Immature natural killer cell (primary cell): ENCODE results near the gene CTU1. TPM values are rescaled to one million over a fixed set of nuclear protein-coding genes. Genes with fewer than 3 reads are reported as not detected.

ENCODE experiments used
- DNase-seq, 3 donors: peaks; one replicate each; pipeline ENCODE4 v3.0.0; 2022; ENCODE audit warnings: mixed read lengths in 1 of 3
- H3K27ac Mint-ChIP-seq, 6 donors: one replicate each; pipeline ENCODE4 v1.8.0; 2020; ENCODE audit warnings: mixed read lengths in 6 of 6, mild to moderate bottlenecking in 5 of 6, inconsistent platforms in 4 of 6, moderate library complexity in 3 of 6
- H3K27me3 Mint-ChIP-seq, 3 donors: one replicate each; pipeline ENCODE4 v1.8.0; 2020 to 2021; ENCODE audit warnings: low read depth in 3 of 3, mild to moderate bottlenecking in 3 of 3, mixed read lengths in 3 of 3, moderate library complexity in 3 of 3, inconsistent platforms in 1 of 3
- H3K36me3 Mint-ChIP-seq, 3 donors: one replicate each; pipeline ENCODE4 v1.8.0; 2020; ENCODE audit warnings: mixed read lengths in 3 of 3, inconsistent platforms in 2 of 3, mild to moderate bottlenecking in 2 of 3
- H3K4me1 Mint-ChIP-seq, 2 donors: one replicate each; pipeline ENCODE4 v1.8.0; 2020; ENCODE audit warnings: inconsistent platforms in 2 of 2, mild to moderate bottlenecking in 2 of 2, mixed read lengths in 2 of 2, moderate library complexity in 1 of 2
- H3K4me3 Mint-ChIP-seq, 5 donors: one replicate each; pipeline ENCODE4 v1.8.0; 2020; ENCODE audit warnings: mild to moderate bottlenecking in 5 of 5, mixed read lengths in 5 of 5, inconsistent platforms in 3 of 5, moderate library complexity in 3 of 5
- H3K9me3 Mint-ChIP-seq, 6 donors: one replicate each; pipeline ENCODE4 v1.8.0; 2020; ENCODE audit warnings: mild to moderate bottlenecking in 6 of 6, mixed read lengths in 6 of 6, inconsistent platforms in 4 of 6, moderate library complexity in 3 of 6
- polyA plus RNA-seq, 3 donors: library from polyadenylated mRNA; unstranded; fragments of 300-500 nt; fragmentation: Illumina TruSeq; gene quantifications; one replicate each; pipeline ENCODE4 v1.2.3, GENCODE V29; 2021

The CTU1 gene
- polyA plus RNA-seq, 3 donors from 2014 or later: 2.0 to 5.6 (median 5.0) TPM

DNA sequence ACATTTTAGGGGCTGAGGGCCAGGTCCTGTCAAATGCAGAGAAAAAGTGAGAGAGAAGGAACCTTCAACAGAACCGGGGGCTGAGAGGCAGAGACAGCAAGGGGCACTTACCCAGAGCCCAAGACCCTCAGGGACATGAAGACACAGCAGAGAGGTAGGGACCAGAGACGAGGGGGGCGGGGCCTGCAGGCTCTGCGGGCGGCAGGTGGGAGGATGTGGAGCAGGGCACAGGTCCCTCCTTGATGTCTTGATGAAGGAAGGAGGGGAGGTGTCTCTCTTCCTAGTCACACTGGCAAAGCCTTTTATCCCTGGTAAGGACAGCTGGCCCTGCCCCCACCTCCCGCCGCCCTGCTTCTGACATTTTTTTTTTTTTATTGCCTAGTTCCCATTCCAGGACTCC, 25.6 kb downstream of the CTU1 start, which contains the start of gene KLK14:
TSS of gene KLK14 (minus strand) at position 277 of the 400 bp plus-strand sequence. CDS start at position 4, 273 bp downstream.
- no peak within 1 kb of the TSS for H3K4me3 Mint-ChIP-seq
- H3K4me1 Mint-ChIP-seq: no peaks in the 10 kb centered on the region
- peak within 1 kb of the TSS in 1 of 6 donors; percentile 88 for H3K27ac Mint-ChIP-seq
- H3K27me3 Mint-ChIP-seq: peaks cover 4 to 8% (median 5%) of the 10 kb centered on the region in 3 donors
- no peaks in the 10 kb centered on the region for H3K9me3 Mint-ChIP-seq
- peaks cover 4 to 8% (median 4%) of the 10 kb centered on the region in 3 donors for H3K36me3 Mint-ChIP-seq
- DNase-seq: no peak

DNA sequence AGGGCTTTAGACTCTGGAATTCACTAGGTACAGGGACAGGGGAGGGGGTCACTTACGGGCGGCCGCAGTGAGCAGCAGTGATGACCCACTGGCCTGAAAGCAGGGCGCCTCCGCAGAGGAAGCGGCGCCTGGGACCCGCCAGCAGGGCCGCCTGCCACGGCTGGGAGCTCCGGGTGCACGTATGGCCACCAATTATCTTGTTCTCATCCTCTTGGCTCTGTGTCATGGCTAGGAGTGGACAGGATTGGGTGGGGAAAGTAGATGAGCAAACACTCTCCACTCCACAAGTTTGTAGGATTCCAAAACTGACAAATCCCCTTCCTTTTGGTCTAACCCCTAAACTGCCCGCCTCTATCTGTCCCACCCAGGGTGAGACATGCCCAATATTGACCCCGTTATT, 26.7 kb downstream of the CTU1 start:
- Mint-ChIP-seq H3K4me1 (no peaks in the 10 kb centered on the region), H3K9me3 (no peaks in the 10 kb centered on the region), H3K27me3 (peaks cover 4 to 8% (median 5%) of the 10 kb centered on the region in 3 donors), H3K4me3 (no peak overlapping the region), H3K36me3 (peaks cover 0 to 8% (median 4%) of the 10 kb centered on the region in 3 donors), H3K27ac (no peak overlapping the region)
- DNase-seq: no peak

DNA sequence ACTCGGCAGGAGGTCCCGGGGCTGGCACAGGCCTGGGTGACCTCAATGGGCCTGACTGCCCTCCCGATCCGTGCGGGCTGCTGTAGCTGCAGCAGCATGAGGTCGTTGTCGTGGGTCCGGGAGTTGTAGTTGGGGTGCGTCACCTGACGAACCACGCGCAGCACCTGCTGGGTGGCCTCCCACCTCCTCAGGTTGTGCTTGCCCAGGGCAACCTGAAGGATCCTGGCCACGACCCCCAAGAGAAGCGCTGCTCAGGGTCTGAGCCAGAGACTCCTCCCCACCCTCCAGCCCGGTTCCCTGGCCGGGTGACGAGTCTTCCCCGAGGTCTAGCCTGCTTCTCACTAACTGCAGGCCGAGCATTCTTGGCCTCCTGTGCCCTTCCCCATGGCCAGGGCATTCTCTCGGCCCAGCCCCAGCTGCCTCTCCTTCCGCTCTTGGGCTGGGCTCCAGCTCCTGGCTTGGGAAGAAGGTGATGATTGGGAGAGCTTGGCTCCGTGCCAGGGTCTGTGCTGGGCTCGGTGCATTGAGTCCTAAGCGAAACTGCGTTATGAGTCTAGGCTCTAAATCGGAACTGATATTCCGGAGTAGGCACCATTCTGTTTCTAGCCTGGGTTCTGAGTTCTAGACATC, 28.6 kb downstream of the CTU1 start:
- H3K4me1 Mint-ChIP-seq: no peaks in the 10 kb centered on the region
- no peak overlapping the region for H3K27ac Mint-ChIP-seq
- peaks cover 2 to 6% (median 4%) of the 10 kb centered on the region in 3 donors for H3K27me3 Mint-ChIP-seq
- no peak overlapping the region for H3K4me3 Mint-ChIP-seq
- no peaks in the 10 kb centered on the region for H3K9me3 Mint-ChIP-seq
- peaks cover 0 to 8% (median 4%) of the 10 kb centered on the region in 3 donors for H3K36me3 Mint-ChIP-seq
- no peak for DNase-seq

DNA sequence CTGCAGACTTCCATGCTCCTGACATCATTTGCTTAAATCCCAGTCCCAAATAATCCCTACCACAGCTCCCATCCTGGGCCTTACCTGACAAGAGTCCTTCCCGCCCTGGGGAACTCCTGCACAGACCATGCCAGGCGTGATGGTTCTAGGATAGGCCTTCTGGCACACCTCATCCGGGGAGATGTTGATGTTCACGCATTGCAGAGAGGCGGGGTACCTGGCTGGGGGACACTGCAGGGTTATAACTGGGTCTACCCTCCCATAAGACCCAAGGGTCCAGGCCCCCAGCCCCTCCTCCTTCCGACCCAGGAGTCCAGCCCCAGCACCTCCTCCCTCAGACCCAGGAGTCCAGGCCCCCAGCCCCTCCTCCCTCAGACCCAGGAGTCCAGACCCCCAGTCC, 29.5 kb downstream of the CTU1 start:
- H3K27ac Mint-ChIP-seq: peak overlapping the region in 1 of 6 donors; percentile 42
- H3K9me3 Mint-ChIP-seq: peaks cover 0 to 6% (median 2%) of the 10 kb centered on the region in 6 donors
- no peak overlapping the region for H3K4me3 Mint-ChIP-seq
- H3K27me3 Mint-ChIP-seq: peaks cover 4 to 5% (median 4%) of the 10 kb centered on the region in 3 donors
- H3K36me3 Mint-ChIP-seq: peaks cover 4 to 8% (median 6%) of the 10 kb centered on the region in 3 donors
- no peaks in the 10 kb centered on the region for H3K4me1 Mint-ChIP-seq
- no peak for DNase-seq

DNA sequence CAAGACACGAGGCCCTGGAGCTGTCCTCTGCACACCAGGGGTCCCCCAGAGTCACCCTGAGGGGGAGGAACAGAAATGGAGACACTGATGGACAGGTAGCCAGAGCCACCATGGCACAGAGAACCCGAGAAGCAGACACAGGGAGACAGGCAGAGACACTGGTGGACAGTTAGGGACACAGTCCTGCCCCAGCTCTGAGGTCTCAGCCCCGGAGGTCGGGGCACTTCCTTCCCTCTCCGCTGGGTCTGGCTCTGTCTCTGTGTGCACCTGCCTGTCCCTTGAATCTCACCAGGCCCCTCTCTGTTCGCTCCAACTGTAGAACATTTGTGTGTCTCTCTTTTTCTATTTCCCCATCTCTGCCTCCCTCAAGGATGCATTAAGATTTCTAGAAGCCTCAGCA, 30.1 kb downstream of the CTU1 start:
- no peak for DNase-seq
- Mint-ChIP-seq H3K9me3 (peaks cover 3 to 13% (median 7%) of the 10 kb centered on the region in 6 donors), H3K27me3 (peaks cover 2 to 7% (median 4%) of the 10 kb centered on the region in 3 donors), H3K36me3 (peaks cover 3 to 4% (median 4%) of the 10 kb centered on the region in 3 donors), H3K27ac (peak overlapping the region in 2 of 6 donors; percentile 13 to 42), H3K4me3 (no peak overlapping the region), H3K4me1 (no peaks in the 10 kb centered on the region)

DNA sequence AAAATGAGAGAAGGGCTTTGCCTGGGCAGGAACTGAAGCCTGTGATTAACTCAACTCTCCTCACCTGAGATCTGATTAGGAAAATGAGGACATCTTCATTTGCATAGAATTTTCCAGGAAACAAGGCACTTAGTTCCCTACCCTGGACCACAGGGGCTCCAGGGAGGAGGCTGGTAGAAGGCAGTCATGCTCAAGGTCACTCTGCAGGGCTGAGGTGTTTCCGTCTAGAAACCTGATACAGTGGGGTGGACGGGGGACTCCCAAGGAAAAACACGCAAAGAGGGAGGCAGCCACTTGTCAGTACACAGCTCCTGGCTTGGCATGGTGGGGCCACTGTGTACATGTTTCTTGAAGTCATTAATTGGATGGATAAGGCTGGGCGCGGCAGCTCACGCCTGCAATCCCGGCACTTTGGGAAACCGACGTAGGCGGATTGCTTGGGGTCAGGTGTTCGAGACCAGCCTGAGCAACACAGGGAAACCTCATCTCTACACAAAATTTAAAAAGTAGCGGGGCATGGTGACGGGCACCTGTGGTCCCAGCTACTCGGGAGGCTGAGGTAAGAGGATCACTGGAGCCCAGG, 31.5 kb downstream of the CTU1 start:
- peaks cover 2 to 7% (median 2%) of the 10 kb centered on the region in 3 donors for H3K27me3 Mint-ChIP-seq
- no peak overlapping the region for H3K4me3 Mint-ChIP-seq
- no peaks in the 10 kb centered on the region for H3K4me1 Mint-ChIP-seq
- H3K9me3 Mint-ChIP-seq: peaks cover 3 to 15% (median 8%) of the 10 kb centered on the region in 6 donors
- no peak overlapping the region for H3K27ac Mint-ChIP-seq
- no peak for DNase-seq
- peaks cover 3 to 4% (median 4%) of the 10 kb centered on the region in 3 donors for H3K36me3 Mint-ChIP-seq

DNA sequence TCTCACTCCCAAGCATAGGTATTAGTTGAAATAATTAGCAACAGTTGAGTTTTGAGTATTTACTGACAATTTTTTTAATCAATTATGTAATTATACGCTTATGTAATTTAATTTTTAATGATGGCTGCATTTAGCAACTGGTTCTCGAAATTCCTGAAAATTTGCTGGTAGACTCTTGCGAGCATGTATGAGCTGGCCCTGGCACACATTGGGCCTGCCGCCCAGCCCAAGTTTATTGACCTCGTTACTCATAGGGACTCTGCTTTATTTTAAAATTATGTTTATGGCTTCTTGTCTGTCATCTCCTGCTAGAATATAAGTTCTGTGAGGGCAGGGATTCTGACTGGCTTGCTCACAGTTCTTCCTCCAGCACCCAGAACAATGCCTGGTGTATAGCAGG, 32.2 kb downstream of the CTU1 start:
- Mint-ChIP-seq H3K4me3 (no peak overlapping the region), H3K27ac (no peak overlapping the region), H3K4me1 (no peaks in the 10 kb centered on the region), H3K36me3 (peaks cover 3 to 4% (median 4%) of the 10 kb centered on the region in 3 donors), H3K9me3 (peaks cover 3 to 15% (median 8%) of the 10 kb centered on the region in 6 donors), H3K27me3 (peaks cover 2 to 7% (median 3%) of the 10 kb centered on the region in 3 donors)
- DNase-seq: no peak

DNA sequence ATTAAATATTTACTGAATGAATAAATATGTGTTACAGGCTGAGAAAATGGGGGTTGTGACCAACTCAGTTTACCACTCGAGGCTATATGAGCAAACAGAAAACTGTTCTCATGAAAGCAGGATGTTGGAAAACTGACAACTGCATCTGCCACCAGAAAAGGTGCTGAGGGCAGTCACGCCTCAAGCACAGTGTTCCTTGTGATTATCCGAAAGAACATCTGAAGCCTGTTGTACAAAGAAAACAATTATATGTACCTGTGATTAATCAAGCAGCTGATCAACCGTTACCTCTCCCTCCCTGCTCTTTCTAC, 37.2 kb downstream of the CTU1 start:
- DNase-seq: no peak
- H3K9me3 Mint-ChIP-seq: peaks cover 3 to 15% (median 8%) of the 10 kb centered on the region in 6 donors
- no peak overlapping the region for H3K27ac Mint-ChIP-seq
- peaks cover 5 to 16% (median 7%) of the 10 kb centered on the region in 3 donors for H3K27me3 Mint-ChIP-seq
- no peak overlapping the region for H3K4me3 Mint-ChIP-seq
- peaks cover 0 to 2% of the 10 kb centered on the region in 2 donors for H3K4me1 Mint-ChIP-seq
- peaks cover 0 to 4% (median 3%) of the 10 kb centered on the region in 3 donors for H3K36me3 Mint-ChIP-seq

DNA sequence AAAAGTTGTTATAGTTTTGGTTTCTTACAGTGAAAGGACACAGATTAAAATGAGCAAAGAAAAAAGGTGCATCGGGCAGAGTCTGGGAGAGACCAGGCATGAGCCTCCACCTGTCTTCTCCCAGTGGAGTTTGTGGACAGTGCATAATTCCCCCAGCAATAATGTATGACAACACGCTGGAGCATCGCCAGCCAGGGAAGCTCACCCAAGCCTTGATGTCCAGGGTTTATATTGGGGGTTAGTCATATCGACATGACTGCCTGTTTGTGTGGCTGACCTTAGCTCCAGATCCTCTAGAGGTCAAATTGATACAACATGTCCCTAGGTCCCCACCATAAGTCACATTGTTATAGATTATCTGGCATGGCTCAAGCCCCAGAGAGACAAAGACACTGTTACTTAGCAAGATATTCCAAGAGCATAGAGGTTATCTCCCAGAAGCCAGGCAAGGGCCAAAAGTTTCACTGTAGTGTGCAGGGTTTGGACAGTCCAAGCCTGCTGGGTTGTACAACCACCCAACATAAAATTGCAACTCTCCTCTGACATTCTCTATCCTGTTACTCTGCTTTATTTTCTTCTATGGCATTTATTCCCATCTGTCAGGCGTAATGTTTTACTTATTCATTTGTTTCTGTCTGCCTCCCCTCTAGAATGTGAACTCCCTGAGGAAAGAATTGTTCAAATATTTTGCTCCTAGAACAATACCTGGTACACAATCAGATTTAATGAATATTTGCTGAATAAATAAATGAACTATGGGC, 37.7 kb downstream of the CTU1 start:
- Mint-ChIP-seq H3K27me3 (peaks cover 7 to 19% (median 8%) of the 10 kb centered on the region in 3 donors), H3K4me3 (no peak overlapping the region), H3K4me1 (peaks cover under 1 to 3% of the 10 kb centered on the region in 2 donors), H3K9me3 (peaks cover 3 to 15% (median 8%) of the 10 kb centered on the region in 6 donors), H3K27ac (no peak overlapping the region), H3K36me3 (peaks cover 0 to 4% (median 3%) of the 10 kb centered on the region in 3 donors)
- no peak for DNase-seq

DNA sequence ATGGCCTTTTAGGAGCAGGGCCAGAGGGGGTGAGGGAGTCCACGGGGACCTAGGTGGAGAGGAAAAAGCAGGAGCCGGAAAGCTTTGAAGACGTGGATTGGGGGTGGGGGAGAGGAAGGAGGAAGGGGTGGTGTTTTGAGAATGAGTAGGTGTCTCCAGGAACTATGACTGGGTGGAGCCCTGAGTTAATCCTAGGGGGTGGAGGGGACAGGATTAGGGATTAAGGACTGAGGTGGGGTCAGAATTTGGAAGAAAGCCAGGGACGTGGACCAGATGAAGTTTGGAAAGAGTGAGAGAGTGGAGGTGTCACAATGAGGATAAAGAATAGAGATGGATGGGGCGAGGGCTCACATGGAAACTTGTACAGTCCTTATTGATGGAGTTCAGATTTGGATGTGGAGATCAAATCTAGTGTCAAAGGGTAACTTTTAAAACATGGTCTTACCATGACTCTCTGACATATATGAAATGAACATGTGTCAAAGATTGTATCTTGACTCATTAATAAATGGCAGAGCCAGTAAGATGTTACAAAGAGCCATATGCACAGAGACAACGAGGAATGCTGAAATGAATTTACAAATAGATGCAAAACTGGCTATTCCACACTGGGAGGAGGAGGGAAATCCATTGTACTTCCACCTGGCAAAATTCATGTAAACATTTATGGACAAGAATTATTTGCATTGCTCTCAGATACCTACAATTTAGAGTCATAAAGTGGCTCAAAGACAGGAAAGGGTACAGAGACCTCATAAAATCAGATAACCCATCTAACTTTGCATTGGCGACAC, 41.6 kb downstream of the CTU1 start:
- Mint-ChIP-seq H3K4me1 (peaks cover 5 to 6% of the 10 kb centered on the region in 2 donors), H3K9me3 (no peaks in the 10 kb centered on the region), H3K36me3 (no peaks in the 10 kb centered on the region), H3K4me3 (peak overlapping the region in 2 of 5 donors; percentile 12 to 13), H3K27me3 (peaks cover 8 to 16% (median 9%) of the 10 kb centered on the region in 3 donors), H3K27ac (no peak overlapping the region)
- no peak for DNase-seq

DNA sequence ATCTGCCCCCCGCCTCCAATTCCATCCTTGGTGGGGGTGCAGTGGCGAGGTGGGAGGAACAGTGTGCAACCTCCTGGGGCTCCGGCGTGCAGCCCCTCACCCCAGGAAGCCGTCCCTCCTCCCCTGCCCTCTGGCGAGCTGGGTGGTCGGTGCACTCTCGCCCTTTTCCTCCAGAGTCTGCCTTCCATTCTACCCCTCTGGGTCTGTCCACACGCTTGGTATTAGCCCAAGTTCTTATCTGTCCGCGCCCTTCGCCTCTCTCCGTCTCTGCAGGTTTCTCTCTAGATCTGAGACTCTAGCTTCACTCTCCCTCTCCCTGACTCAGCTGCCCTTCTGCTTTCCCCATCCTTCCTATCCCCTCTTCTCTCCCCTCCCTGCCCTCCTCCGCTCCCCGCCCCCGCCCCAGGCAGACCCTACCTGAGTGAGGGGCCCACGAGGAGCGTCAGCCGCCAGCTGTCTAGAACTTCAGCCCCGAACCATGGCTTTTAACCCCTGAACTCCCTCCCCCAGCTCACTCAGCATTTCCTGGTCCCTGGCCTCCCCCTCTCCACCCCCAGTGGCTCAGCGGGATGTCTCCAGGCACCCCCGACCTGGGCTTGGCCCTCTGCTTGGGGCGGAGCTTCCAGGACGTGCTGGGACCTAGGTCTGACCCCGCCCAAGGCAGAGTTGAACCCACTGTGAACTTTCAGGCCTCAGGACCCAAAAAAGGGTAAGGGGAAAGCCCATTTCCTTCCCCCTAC, 42.8 kb downstream of the CTU1 start:
- Mint-ChIP-seq H3K4me3 (peak overlapping the region; percentile 67 to 84 (median 76)), H3K36me3 (peaks cover 0 to 6% (median 4%) of the 10 kb centered on the region in 3 donors), H3K27ac (peak overlapping the region in 1 of 6 donors; percentile 50), H3K4me1 (peaks cover 5 to 6% of the 10 kb centered on the region in 2 donors), H3K27me3 (peaks cover 13 to 23% (median 14%) of the 10 kb centered on the region in 3 donors), H3K9me3 (no peaks in the 10 kb centered on the region)
- DNase-seq: no peak

DNA sequence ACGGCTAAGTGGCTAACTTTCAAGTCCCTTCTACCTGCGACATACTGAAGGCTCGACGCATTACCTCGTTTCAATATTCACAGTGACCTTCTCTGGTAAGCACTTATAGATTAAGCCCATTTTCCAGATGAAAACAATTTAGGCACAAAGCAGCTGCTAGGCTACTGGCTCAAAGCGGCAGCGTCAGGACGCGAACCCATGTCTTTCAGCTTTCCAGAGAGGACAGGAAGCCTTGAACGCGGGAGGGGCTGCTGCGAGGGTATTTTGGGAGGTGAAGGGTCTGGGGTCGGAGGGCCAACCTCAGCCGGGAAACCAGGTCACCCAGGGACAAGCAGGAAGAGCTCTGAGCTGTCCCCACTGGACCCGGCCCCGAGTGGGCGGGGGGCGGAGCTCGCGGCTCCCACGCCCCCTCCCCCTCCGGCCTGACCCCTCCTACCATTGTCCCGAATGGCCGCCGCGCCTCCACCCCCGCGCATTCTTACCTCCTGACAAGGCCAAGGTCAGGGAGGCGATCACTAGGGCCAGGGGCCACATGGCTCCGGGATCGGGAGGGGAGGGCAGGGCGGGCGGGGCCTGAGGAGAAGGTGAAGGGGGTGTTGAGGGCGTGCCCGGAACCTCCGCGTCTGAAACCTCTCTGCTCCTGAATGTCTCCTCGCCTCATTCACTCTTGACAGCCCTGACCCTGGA, 43.5 kb downstream of the CTU1 start, which contains the start of gene KLK13:
TSS of gene KLK13 (minus strand) at position 559 of the 687 bp plus-strand sequence. CDS start at position 534, 25 bp downstream.
- peak within 1 kb of the TSS in 1 of 6 donors; percentile 50 for H3K27ac Mint-ChIP-seq

More for the DNA sequence above, 43.5 kb downstream of the CTU1 start, which contains the start of gene KLK13:
- DNase-seq: no peak
- Mint-ChIP-seq H3K27me3 (peaks cover 13 to 25% (median 14%) of the 10 kb centered on the region in 3 donors), H3K4me3 (peak within 1 kb of the TSS; percentile 67 to 84 (median 76)), H3K9me3 (no peaks in the 10 kb centered on the region), H3K4me1 (peaks cover 5 to 6% of the 10 kb centered on the region in 2 donors), H3K36me3 (peaks cover 0 to 6% (median 4%) of the 10 kb centered on the region in 3 donors)
